Suppressor macrophage treated with lipopolysaccharide for 4 hours (primary cell): ENCODE results near the gene HTR3C.
"Not testable (repeated sequence)": the region's sequence is repeated elsewhere in the genome, so short reads cannot be mapped to it uniquely, and the experiment has no call there.

Experiments
- DNase-seq: peaks from one replicate; pipeline ENCODE4 v3.0.0-alpha.2; 2020

The HTR3C gene

DNA sequence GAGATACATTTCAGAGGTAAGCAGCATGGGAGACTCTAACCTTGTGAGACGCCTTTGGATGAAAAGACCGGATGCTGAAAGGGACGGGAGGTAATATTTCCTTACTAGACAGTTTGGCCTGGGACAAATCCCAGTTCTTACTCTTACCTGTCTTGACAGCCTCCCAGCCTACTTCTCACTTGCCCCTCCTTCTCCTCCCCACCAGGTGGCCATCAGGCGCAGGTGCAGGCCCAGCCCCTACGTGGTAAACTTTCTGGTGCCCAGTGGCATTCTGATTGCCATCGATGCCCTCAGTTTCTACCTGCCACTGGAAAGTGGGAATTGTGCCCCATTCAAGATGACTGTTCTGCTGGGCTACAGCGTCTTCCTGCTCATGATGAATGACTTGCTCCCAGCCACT lies 15.0 kb upstream of the HTR3C start:
- DNase-seq: no peak

DNA sequence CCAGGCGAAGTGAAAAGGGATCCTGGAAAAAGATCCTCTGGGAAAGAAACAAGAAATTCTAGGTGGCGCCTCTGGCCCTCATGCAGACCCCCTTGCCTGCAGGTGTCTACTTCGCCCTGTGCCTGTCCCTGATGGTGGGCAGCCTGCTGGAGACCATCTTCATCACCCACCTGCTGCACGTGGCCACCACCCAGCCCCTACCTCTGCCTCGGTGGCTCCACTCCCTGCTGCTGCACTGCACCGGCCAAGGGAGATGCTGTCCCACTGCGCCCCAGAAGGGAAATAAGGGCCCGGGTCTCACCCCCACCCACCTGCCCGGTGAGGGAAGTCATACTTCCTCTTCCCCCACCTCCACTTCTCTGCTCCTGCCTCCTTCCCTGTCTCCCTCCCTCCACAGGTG lies 14.5 kb upstream of the HTR3C start:
- DNase-seq: not testable (repeated sequence)

DNA sequence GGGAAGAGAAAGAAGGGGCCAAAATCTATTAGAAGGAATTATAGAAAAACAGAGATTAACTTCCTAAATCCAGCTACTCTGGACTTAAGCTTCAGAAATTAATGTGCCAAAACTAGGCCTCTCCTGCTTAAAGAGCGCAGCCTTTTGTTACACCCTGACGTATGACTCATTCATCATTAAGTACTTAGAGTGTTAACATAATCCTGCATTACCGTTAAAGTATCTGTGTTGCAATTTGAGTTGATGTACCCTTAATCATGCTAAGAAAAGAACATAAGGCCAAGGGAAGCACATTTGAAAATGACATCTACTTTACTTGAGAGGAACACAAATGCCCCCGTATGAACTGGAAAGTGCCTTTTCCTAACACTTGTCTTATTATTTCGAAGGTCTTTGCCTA lies 13.4 kb upstream of the HTR3C start:
- no peak for DNase-seq

DNA sequence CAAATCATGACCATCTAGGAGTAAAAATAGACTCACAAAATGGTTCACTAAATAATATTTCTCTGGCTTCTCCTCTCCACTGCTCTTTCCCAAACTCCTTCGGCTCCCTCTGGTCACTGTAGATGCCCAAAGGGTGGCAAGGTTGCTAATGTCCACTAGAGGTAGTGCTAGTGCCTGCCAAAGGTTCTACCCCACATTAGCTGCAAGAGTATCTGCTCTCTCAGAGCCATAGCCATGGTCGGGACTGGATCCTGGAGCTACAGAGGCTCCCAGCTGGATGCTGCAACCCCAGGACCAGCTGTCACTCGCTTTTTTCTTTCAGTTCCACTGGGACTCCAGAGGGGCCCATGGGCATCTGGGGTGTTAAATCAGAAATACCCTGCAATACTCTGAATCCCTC lies 12.8 kb upstream of the HTR3C start:
- no peak for DNase-seq

DNA sequence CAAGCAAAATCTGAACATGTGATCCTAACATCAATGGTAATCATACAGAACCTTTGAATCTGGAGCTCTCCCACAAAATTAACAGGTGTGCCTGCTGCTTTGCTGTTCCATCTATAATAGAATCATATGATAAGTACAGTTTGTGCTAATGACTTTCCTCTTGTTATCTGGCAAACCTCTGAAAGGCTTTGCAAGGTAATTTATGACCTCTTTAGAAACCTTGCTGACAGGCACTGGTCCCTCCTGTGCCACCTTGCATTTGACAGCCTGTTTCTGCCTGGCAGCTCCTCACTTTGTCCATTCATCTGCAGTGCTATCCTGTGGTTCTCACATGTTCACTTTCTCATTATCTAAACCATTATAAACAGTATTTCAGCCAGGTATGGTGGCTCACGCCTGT lies 10.2 kb upstream of the HTR3C start:
- no peak for DNase-seq

DNA sequence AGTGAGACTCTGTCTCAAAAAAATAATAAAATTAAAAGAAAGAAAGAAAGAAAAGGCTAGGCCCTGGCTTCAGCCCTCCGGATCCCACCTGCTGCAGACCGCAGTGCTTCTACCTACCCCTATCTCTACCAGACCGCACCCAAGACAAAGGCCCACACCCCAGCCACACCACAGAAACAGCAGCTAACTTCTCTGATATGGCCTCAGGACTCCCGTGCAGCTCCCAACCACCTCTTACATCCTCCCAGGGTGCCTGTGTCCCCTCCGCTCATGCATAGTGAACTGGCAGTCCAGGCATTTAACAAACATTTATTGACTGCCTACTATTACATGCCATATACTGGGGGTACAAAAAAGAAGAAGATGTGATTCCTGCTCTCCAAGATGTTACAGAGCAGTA lies 6.9 kb upstream of the HTR3C start:
- no peak for DNase-seq

DNA sequence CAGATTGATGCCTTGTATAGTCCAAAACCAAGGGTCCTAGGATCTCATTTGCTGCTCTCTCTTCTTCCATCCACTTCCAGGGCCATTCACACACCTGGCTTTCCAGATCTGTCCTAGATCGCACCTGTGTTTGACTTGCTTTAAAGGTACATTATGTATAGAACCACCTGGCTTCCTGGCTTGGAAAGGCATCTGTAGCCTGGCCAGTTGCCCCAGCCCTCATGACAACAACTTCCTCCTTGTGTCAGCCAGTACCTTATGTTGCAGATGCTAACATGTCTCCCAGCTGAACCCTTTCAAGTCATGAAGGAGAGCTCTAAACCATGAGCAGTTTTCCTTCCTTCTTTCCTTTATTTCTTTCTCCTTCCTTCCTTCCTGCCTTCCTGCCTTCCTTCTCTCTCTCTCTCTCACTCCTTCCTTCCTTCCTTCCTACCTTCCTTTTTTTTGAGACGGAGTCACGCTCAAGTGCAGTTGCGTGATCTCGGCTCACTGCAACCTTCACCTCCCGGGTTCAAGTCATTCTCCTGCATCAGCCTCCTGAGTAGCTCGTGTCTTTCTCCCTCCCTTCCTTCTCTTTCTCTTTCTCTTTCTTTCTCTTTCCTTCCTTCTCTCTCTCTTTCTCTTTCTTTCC lies 2.5 kb upstream of the HTR3C start:
- no peak for DNase-seq

DNA sequence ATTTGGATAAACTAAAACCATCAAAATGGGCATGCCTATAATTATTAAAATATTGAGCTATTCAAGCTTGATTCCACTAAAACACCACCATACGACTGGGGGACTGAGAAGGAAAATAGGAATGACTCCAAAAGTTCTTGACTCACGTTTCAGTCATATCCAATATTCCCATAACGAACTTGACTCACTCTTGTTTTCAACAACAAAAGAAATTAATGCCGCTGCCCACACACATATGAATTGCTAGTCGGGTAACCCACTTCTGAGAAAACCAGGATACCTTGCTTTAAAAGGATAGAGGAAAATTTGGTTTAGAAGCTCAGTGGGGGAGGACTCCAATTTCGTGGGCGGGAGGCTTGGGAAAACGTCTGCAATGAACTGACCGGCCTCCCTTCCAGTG lies 5.2 kb downstream of the HTR3C start:
- DNase-seq: no peak

DNA sequence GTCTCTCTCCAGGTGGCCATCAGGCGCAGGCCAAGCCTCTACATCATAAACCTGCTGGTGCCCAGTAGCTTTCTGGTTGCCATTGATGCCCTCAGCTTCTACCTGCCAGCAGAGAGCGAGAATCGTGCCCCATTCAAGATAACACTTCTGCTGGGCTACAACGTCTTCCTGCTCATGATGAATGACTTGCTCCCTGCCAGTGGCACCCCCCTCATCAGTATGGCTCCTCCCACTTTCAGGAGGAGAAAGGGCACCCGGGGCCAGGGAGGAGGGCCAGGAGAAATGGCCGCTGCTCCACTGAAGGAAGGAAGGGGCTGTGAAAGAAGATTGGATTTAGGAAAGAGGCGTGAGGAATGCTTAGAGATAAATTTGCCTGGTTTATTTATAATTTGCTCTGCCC lies 6.6 kb downstream of the HTR3C start:
- no peak for DNase-seq

DNA sequence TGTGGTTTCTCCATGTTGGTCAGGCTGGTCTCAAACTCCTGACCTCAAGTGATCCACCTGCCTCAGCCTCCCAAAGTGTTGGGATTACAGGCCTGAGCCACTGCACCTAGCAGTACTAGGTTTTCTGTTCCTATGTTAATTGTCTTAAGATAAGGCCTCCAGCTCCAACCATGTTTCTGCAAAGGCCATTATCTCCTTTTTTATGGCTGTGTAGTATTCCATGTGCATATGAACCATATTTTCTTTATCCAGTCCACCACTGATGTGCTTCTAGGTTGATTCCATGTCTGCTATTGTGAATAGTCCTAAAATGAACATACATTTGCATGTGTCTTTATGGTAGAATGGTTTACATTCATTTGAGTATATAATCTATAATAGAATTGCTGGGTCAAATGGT lies 9.8 kb downstream of the HTR3C start:
- DNase-seq: no peak

DNA sequence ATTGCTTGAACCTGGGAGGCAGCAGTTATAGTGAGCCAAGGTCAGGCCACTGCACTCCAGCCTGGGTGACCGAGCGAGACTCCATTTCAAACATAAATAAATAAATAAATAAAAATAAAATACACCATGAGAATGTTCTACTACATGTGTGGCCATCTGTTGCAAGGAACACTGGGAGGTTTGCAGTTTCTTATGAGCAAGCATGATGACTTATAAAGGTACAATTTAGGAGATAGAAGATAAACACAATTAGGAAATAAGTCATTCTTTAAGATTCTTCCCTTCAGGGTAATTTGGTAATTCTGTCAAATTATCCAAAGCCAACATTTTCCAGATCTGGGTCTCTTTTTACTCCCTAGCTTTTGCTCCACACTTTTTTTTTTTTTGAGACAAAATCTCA lies 13.4 kb downstream of the HTR3C start:
- DNase-seq: no peak

DNA sequence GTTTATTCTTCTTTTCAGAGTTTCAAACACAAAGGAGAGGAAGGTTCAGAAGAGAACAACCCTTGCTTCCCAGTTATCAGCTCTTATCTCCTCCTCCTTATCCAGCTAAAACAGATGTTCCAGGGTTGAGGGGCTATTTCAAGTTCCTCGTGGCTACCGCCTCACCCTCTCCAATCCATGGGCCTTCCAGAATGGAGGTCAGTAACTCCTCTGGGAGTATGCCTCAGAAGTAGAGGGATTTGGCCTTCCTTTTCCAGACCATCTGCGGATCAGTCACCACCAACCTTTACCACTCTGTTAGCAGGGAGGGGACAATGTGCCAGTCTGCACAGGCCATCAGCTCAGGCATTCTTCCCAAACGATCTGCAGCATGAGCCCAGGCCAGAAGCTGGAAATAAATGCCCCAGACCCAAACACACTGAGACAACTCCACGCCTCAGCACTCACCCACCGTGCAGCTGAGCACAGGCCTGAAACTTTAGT lies 14.8 kb downstream of the HTR3C start:
- DNase-seq: no peak

DNA sequence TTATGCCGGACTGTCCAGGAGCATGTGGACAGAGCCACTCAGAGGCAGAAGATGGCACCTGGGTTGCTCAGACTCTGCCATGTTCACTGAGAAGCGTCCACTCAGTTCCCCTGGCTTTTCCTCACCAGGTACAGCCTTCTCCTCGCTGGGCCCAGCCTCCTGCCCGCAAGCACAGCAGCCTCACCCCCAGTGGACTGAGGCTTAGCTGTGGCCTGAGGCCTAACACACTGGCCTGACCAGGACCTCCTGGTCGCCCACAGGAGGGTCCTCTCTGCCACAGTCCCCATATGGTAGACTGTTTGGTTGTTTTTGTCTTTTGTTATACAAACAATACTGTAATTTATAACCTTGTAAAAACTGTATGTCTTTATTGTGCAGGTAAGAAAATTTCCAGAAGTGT lies 15.5 kb downstream of the HTR3C start:
- no peak for DNase-seq

DNA sequence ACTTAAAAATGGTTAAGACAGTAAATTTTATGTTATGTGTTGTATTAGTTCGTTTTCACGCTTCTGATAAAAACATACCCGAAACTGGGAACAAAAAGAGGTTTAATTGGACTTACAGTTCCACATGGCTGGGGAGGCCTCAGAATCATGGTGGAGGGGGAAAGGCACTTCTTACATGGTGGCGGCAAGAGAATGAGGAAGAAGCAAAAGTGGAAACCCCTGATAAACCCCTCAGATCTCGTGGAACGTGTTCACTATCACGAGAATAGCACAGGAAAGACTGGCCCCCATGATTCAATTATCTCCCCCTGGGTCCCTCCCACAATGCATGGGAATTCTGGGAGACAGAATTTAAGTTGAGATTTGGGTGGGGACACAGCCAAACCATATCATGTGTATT lies 18.3 kb downstream of the HTR3C start:
- not testable (repeated sequence) for DNase-seq

DNA sequence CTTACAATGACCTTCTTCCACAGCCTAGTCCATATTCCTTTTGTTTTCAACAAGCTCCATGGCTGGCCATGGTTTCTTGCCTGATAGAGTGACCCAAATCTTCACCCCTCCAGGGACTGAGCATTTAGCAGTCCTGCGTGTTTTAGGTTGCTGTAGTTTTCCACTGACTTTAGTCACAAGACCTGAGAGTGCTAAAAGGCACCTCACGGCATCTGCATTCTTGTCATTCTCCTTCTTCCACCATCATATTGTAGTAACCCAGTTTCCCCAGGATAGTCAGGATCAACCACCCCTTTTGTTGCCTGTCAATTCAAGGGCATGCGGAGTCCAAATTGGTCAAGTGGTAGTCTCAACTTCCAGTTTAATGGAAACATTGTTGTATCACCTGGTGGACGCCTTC lies 20.8 kb downstream of the HTR3C start:
- DNase-seq: no peak

DNA sequence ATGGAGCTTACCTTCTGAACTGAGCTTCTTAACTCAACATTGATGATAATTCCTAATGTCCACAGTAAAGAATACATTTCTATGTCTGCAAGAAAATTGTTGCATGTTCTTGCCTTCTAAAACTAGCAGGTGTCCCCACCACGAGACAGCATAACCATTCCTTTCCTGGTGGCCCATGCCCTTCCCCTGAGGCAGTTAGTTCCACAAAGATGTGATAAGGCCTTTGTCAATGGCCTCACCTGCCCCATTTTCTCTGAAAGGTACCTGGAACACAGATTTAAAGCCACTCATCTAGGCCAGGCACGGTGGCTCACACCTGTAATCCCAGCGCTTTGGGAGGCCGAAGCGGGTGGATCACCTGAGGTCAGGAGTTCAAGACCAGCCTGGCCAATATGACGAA lies 23.1 kb downstream of the HTR3C start:
- no peak for DNase-seq

DNA sequence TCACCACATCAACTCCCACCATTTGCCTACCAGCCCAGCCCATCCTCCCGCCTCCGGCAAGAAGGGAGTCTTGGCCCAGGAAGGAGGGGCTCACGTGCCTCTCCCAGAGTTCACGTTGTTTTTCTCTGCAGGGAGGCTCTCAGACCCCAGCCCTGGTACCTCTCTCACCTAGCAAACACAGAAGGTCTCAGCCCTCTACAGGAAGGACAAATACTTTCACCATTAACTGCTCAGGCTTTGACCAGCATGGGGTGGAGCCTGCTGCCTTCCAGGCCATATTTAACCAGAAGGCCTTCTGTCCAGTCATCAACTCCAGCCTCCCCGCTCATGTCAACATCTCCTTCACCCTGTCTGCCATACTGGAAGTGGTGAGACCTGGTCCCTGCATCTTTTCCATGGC lies 25.0 kb downstream of the HTR3C start:
- no peak for DNase-seq

DNA sequence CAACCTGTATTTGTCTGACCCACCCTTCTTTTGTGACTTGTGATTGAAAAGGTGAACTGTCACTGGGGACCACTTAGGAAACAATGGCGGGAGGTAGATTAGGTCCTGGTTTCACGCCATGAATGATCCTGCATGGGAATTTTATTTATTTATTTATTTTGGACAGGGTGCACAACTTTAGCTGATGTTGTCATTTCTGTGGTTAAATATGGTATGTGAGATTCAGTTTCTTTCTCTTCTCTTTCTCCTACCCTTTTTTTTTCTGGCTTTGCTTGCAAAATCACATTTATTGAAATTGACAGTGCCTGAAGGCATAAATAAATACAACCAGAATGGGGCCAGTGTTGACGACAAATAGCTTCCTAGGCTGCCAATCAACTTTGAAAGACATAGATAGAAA lies 26.0 kb downstream of the HTR3C start:
- DNase-seq: no peak

DNA sequence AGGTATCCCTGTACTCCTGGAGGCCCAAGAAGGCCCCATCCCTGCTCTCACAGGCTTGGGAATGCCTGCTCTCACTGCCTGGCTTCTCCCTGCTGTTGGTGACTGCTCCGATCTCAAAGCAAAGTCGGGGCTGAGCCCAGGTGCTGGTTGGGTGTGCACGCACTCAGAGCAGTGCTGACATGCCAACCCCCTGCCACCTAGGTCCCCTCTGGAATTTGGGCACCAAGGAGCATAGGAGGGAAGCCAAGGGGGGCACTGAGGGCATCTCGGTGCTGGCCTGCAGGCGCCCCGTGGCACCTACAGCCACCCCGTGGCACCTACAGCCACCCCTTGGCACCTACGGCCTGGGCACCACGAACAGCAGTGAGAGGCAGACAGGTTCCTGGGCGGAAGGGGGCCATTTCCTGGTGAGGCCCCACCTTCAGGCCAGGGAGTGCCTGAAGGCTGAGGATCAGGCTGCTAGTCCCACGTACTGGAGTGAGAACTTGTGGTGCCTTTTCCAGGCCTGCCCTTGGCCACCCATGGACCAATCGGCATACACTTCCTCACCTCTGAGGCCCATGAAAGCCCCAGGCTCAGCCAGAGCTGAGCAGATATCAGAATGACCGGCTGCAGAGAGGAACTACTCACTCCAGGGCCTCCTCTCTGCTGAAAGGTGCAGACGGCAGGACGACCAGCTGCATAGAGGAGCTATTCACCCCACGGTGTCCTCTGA lies 28.4 kb downstream of the HTR3C start:
- no peak for DNase-seq

DNA sequence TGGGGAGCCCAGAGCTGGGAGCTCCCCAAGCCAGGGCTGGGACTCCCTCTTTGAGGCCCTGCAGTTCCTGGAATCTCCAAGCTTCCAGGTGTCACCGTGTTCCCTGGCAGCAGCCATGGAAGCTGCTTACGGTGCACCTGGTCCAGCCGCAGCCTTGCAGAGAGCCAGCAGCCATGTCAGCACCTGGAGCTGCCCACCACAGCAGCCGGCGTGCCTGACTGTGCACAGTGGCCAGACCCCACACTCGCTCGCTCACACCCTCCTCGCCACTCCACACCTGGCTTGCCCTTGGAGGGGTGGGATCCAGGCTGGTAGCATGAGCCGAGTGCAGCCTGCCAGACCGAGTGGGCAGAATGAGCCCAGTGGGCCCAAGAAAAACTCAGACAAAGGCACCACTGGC lies 29.2 kb downstream of the HTR3C start:
- DNase-seq: no peak

DNA sequence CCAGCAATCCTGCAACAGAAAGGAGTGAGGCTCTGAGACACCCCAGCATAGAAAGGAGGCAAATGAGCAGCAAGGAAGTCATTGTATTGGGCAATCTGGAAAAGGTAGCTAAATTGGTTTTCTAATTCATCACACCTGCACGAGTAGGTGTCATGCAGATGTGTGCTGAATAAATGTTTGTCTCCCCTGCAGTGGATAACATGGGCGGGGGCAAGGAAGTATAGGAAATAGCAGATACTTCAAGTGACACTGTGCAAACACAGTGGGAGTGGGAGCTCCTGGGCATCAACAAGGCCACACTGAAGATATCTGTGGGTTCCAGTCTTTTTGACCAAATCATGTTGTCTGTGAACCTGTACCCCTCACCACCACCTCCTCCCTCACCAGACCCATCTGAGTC lies 29.6 kb downstream of the HTR3C start:
- DNase-seq: no peak

DNA sequence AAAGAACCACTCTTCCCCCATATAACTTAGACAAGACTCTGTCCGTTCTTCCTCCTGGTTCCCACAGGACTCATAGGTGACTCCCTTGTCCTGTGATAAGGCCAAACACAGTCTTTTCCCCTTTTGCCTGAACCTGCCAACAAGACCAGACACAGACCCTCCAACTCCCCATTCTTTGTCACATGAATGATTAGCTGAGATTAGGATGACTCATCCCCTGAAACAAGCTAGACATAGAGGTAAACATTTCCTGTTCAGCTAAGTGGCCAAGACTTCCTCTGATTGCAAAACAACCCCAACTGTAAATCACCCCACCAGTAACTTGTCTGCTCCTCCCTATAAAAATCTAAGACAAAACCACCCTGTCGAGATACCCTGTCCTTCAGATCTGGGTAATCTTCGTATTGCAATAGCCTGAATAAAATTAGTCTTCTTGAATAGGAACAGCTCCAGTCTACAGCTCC lies 32.6 kb downstream of the HTR3C start:
- no peak for DNase-seq

DNA sequence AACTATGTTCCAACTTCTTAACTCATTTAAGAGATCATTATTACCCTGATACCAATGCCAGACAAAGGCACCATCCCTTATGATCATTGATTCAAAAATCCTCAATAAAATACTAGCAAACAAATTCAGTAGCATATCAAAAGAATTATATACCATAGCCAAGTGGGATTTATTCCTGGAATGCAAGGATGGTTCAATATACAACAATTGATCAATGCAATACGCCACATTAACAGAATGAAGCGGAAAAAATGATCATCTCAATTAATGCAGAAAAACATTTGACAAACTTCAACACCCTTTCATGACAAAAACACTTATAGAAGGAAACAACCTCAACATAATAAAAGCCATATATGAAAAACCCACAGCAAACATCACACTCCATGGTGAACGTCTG lies 39.4 kb downstream of the HTR3C start:
- no peak for DNase-seq

DNA sequence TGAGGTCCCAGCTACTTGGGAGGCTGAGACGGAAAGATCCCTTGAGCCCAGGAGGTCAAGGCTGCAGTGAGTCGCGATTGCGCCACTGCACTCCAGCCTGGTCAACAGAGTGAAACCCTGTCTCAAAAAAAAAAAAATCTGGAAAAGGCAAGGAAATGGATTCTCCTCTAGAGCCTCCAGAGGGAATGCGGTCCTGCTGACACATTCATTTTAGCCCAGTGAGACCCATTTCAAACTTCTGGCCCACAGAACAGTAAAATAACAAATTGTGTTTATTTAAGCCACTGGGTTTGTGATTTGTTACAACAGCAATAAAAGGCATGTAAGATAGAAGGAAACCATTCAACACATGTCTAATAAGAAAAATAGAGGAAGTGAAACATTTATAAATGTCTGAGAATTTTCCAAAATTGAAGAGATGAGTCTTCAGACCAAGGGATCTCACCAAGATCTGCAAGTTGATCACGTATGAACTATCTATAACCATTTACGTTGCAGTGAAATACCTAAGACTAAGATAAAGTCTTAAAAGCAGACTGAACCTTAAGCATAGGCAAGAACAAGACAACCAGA lies 44.0 kb downstream of the HTR3C start, which contains the start of gene HTR3E:
TSS of gene HTR3E (plus strand) at position 254 of the 573 bp plus-strand sequence. CDS start 466 bp downstream, outside the sequence.
- peak; percentile 5 for DNase-seq
